Rectal smooth muscle tissue (tissue), 1 donor: ENCODE measurements around the gene NDUFA5.
A peak's percentile ranks its signal among the peaks of the same experiment; 100 is the strongest.

Source experiments
- H3K27ac ChIP-seq: one replicate; pipeline ENCODE4 v1.7.0; 2013; ENCODE audit warnings: low read depth, low read length, inconsistent platforms
- H3K27me3 ChIP-seq: one replicate; pipeline ENCODE4 v1.7.0; 2013; ENCODE audit warnings: low read length; ENCODE audit not compliant: control insufficient read depth, insufficient read depth
- H3K36me3 ChIP-seq: one replicate; pipeline ENCODE4 v1.7.0; 2013; ENCODE audit warnings: low read length; ENCODE audit not compliant: control insufficient read depth, insufficient read depth
- H3K4me1 ChIP-seq: one replicate; pipeline ENCODE4 v1.7.0; 2013; ENCODE audit warnings: low read length; ENCODE audit not compliant: control insufficient read depth, insufficient read depth
- H3K4me3 ChIP-seq: one replicate; pipeline ENCODE4 v1.7.0; 2013; ENCODE audit warnings: low read length
- H3K9ac ChIP-seq: one replicate; pipeline ENCODE4 v1.7.0; 2013; ENCODE audit warnings: low read length

The NDUFA5 gene

DNA sequence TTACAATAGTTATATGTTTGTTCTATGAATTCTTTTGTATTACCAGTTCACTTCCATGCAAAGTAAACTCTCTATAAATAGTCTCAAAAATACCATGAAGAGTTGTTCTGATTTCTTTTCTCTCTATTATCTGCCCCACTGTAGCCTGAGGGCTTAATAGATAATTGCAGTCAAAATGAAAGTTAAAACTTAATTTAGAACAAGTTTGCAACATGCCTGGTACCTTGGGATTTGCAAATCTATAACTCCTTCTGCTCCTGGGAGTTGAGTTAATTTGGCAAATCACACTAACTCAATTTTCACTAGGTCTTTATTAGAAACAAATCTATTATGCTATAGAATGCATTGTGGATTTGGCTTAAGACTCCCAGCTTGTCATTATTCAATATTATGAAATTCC lies 21.8 kb upstream of the NDUFA5 start:
- no peaks in the 10 kb centered on the region for H3K4me1 ChIP-seq
- H3K27me3 ChIP-seq = no peaks in the 10 kb centered on the region
- no peaks in the 10 kb centered on the region for H3K36me3 ChIP-seq
- no peak overlapping the region for H3K27ac ChIP-seq
- H3K9ac ChIP-seq = no peak overlapping the region
- H3K4me3 ChIP-seq = no peak overlapping the region

DNA sequence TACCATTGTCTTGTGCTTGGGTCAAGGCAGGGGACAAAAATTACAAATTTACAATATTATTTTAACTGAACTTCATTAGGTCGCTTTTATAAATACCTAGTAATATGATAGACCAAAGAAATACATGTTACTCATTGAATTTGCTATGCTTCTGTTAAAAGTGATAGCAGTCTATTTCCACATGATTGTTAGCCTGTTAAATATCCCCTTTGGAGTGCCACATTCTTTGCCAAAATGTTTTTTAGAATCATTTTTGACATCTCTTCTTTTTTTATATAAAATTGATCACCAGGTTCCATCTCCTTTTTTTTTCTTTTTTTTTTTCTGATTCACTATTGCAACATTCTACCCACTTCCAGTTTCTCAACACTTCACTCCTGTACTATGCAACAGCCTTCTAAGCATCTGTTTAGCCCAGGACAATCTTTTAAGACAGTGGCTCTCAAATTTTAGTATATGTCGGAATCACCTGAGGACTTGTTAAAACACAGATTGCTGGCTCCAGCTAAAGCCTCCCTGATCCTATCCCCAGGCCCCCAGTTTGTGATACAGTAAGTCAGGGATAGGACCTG lies 16.4 kb upstream of the NDUFA5 start:
- Histone ChIP-seq H3K4me3 (no peak overlapping the region), H3K36me3 (no peaks in the 10 kb centered on the region), H3K27ac (no peak overlapping the region), H3K9ac (no peak overlapping the region), H3K4me1 (no peaks in the 10 kb centered on the region), H3K27me3 (no peaks in the 10 kb centered on the region)

DNA sequence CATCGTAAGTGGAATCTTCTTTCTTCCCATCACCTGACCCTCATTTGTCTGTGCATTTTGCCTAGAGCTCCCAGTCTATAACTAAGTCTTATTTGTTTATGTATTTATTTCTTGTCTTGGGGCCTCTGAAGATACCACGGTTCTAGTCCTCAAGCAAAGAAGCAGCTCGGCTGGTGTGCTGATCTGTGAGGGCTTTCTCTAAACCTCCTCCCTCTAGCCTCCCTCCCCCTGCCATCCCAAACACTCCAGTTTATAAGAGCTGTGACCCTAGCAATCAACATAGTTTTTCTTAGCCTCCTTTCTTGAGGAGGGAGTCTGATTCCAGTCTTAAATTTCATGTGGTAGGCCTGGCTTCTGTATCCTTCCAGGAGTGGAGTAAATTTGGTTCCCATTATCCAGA lies 15.7 kb upstream of the NDUFA5 start:
- no peaks in the 10 kb centered on the region for H3K27me3 ChIP-seq
- H3K36me3 ChIP-seq = no peaks in the 10 kb centered on the region
- H3K27ac ChIP-seq = no peak overlapping the region
- no peaks in the 10 kb centered on the region for H3K4me1 ChIP-seq
- no peak overlapping the region for H3K9ac ChIP-seq
- H3K4me3 ChIP-seq = no peak overlapping the region

DNA sequence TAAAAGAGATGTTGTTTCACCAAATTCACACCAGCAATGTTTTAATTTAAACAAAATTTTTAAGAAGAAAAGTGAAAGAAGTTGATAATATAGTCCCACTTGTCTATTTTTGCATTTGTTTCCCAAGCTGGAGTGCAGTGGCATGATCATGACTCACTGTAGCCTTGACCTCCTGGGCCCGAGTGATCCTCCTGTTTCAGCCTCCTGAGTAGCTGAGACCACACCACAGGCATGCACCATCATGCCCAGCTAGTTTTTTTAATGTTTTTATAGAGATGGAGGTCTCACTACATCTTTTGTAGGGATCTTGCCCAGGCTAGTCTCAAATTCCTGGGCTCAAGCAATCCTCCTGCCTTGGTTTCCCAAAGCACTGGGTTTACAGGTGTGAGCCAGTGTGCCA lies 14.1 kb upstream of the NDUFA5 start:
- no peaks in the 10 kb centered on the region for H3K36me3 ChIP-seq
- H3K27ac ChIP-seq = no peak overlapping the region
- no peaks in the 10 kb centered on the region for H3K27me3 ChIP-seq
- H3K4me1 ChIP-seq = no peaks in the 10 kb centered on the region
- H3K9ac ChIP-seq = no peak overlapping the region
- H3K4me3 ChIP-seq = no peak overlapping the region

DNA sequence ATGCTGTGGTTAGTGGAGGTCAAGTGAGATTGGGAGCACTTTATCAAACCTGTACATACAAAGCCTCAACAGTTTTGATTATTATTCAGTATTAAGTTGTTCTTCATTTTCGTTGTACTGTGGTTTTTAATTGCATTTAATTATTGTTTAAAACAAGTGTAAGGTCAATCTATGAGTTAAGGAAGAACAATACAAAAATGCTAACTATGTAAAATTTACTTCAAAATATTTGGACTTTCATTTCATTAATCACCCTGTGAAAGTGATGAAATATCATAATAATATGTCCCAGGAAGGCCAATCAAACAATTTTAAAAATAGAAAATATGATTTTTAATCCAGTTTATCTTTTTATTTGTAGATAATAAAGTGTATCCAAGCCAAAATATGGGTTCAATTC lies 13.6 kb upstream of the NDUFA5 start:
- H3K27me3 ChIP-seq = no peaks in the 10 kb centered on the region
- H3K36me3 ChIP-seq = no peaks in the 10 kb centered on the region
- no peaks in the 10 kb centered on the region for H3K4me1 ChIP-seq
- no peak overlapping the region for H3K9ac ChIP-seq
- H3K27ac ChIP-seq = no peak overlapping the region
- H3K4me3 ChIP-seq = no peak overlapping the region

DNA sequence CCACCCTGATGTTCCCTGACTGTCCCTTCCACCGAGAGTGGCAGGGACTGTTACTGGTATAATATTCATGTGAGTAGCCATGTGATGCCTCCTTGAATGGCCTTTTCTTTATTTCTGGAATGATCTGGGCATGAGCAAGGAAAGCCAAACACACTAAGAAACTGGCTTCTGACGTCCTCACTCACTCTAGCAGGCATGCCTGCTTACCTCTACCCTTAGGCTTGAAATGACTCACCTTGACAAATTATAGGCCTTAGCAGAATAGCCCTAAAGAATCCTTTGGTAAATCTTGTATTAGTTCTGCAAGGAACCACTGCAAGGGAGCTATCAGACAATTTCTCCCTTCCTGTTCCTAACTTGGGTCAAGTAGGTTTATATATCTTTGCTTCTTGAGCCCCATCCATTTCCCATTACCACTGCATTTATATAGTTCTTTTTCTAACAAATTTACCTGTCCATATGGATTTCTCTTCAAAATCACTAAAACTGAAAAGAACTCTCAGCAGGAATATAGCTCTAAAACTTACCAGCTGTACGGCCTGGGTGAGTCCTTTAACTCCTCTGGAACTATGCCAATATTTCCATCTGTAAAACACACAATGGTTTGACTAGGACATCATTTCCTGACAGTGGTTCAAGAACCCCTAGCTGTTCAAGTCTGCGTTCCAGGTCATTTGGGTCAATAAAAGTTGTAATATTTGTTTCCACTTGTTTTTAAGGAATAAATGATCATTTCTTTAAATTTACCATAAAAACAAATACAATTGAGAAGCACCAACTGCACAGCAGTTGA lies 13.0 kb upstream of the NDUFA5 start:
- no peaks in the 10 kb centered on the region for H3K36me3 ChIP-seq
- H3K9ac ChIP-seq = no peak overlapping the region
- no peak overlapping the region for H3K4me3 ChIP-seq
- H3K27ac ChIP-seq = no peak overlapping the region
- no peaks in the 10 kb centered on the region for H3K4me1 ChIP-seq
- no peaks in the 10 kb centered on the region for H3K27me3 ChIP-seq

DNA sequence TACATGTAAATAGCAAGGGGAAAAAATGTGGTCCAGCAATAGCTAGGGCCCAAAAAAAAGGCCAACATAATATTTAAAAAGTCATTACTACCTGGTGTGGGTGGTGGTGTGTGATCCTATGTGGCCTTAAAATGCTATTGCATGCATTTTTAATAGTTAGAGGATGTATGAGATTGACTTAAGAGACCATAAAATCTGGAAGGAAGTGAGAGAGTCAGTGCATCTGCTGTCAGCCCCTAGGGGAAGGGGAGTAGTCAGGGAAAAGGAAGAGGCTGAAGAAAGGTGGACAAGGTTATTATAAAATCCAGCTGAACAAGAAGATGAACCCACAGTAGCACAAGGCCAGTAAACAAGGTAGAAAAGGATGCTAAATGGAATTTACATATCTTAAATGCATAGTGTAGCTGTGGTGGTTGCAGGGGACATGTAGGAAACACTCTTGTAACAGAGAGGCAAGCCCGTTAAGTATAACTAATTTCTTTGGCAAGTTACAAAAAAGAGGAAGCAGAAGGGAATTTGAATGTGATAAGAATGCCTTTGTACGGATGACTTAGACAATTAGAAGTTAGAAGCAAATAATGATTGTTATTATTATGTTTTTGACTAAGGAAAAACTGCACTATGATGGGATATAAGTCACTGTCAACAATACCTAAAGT lies 11.9 kb upstream of the NDUFA5 start:
- H3K36me3 ChIP-seq = no peaks in the 10 kb centered on the region
- no peak overlapping the region for H3K4me3 ChIP-seq
- no peak overlapping the region for H3K9ac ChIP-seq
- H3K27ac ChIP-seq = no peak overlapping the region
- H3K4me1 ChIP-seq = no peaks in the 10 kb centered on the region
- H3K27me3 ChIP-seq = no peaks in the 10 kb centered on the region

DNA sequence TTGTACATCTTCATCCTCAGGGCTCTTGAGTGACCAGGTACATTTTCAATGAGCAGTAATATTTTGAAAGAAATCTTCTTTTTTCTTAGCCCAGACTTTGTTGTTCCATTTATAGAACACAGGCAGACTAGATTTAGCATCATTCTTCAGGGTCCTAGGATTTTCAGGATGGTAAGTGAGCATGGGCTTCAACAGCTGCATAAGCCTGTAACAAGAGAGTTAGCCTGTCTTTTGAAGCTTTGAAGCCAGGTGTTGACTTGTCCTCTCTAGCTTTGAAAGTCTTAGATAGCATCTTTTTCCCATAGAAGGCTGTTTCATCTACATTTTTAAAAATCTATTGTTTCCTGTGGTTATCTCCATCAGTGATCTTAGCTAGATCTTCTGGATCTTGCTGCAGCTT lies 4.5 kb upstream of the NDUFA5 start:
- H3K36me3 ChIP-seq = no peaks in the 10 kb centered on the region
- no peak overlapping the region for H3K27ac ChIP-seq
- H3K4me1 ChIP-seq = no peaks in the 10 kb centered on the region
- H3K9ac ChIP-seq = no peak overlapping the region
- no peak overlapping the region for H3K4me3 ChIP-seq
- no peaks in the 10 kb centered on the region for H3K27me3 ChIP-seq

DNA sequence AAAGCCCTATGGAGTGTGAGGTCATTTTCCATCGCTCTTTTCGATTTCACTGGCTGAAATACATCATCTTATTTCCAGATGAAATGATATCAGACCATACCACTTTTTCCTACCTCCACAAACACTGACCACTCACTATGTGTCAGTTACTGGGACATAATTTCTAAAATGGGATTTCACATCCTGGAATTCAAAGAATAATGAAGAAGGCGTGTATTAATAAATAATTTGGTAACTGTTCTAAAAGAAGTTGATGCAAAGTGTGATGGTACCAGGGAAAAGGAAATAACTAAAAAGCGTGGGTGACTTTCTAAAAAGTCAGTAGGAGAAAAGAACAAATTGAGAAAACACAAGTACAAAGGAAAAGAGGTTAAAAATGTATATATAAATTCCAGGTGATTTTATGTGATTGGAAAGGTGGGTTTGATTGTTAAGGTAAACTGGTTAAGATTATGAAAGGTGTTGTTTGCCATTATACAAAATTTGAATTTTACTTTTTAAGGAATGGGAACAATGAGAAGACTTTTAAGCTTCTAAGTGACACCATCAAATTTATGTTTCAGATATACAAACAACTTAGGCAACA lies 764 bp upstream of the NDUFA5 start:
- Histone ChIP-seq H3K27ac (peak overlapping the region; percentile 79), H3K4me1 (peaks cover 15% of the 10 kb centered on the region), H3K27me3 (no peaks in the 10 kb centered on the region), H3K9ac (no peak overlapping the region), H3K4me3 (peak overlapping the region; percentile 96), H3K36me3 (peaks cover 2% of the 10 kb centered on the region)

DNA sequence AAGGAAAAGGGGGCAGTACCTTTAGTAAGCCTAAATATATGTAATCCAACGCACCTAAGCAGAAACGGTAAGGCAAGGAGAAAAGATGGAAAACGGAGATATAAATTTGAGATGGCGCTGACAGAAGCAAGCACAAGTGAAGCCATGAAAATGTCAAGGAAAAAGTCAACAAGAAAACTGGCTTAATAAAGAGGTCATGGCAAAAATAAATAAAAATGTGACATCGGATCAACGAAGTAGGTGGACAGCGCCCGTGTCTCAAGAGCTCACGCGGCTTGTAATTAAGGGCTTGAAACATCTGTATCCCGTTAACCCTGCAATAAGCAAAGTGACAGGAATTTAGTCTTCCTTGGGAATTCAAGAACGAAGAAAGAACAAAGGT lies 611 bp downstream of the NDUFA5 start:
- H3K27ac ChIP-seq = peak overlapping the region; percentile 94
- no peaks in the 10 kb centered on the region for H3K27me3 ChIP-seq
- H3K9ac ChIP-seq = peak overlapping the region; percentile 60
- H3K4me3 ChIP-seq = peak overlapping the region; percentile 96
- peaks cover 6% of the 10 kb centered on the region for H3K36me3 ChIP-seq
- H3K4me1 ChIP-seq = peaks cover 15% of the 10 kb centered on the region

DNA sequence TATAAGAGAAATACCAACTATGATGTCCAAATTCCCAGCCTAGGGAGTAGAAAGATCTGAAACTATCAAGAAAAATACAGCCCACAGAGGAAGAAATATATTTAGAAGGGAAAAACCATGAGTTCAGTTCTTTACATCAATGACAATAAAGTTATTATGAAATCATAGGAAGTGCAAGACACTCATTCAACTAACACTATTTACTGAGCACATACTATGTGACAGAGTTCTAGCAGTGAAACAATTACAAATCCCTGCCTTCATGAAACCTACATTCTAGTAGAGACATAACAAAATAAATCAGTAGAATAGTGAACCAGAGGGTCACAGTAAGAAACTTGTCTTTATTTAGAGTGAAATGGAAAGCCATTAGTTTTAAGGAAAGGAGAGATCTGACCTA lies 2.1 kb downstream of the NDUFA5 start:
- no peaks in the 10 kb centered on the region for H3K27me3 ChIP-seq
- H3K9ac ChIP-seq = no peak overlapping the region
- H3K36me3 ChIP-seq = peaks cover 6% of the 10 kb centered on the region
- H3K4me1 ChIP-seq = peaks cover 15% of the 10 kb centered on the region
- H3K4me3 ChIP-seq = no peak overlapping the region
- no peak overlapping the region for H3K27ac ChIP-seq

DNA sequence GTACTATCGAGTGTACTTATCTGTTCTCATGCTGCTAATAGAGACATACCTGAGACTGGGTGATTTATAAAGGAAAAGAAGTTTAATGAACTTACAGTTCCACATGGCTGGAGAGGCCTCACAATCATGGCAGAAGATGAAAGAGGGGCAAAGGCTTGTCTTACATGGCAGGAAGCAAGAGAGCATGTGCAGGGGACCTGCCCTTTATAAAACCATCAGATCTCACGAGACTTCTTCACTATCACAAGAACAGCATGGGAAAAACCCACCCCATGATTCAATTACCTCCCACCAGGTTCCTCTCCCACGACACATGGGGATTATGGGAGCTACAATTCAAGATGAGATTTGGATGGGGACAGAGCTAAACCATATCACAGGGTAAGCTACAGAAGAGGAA lies 4.5 kb downstream of the NDUFA5 start:
- Histone ChIP-seq H3K36me3 (peaks cover 9% of the 10 kb centered on the region), H3K27ac (no peak overlapping the region), H3K27me3 (no peaks in the 10 kb centered on the region), H3K9ac (no peak overlapping the region), H3K4me3 (no peak overlapping the region), H3K4me1 (peaks cover 15% of the 10 kb centered on the region)
